Gastroesophageal sphincter (tissue), 4 donors: ENCODE data around the gene C1orf115. TPM values are rescaled to one million over a fixed set of nuclear protein-coding genes. Genes with fewer than 3 reads are reported as not detected.

Source experiments
- ATAC-seq: fragments of 150-250 bp; one replicate; pipeline ENCODE4 v1.9.1; 2016; ENCODE audit warnings: mild to moderate bottlenecking, moderate library complexity
- H3K27ac ChIP-seq, 4 donors: fragments of 200-600 bp; sonication (generic) in 3 of 4; 1 replicate in 3 of 4; 2 replicates in 1 of 4; pipeline ENCODE4 v1.5.1; 2016 to 2019
- H3K27me3 ChIP-seq: fragments of 200-600 bp; sonication (generic); one replicate; pipeline ENCODE4 v1.5.1; 2019
- H3K36me3 ChIP-seq, 2 donors: fragments of 200-600 bp; sonication (generic); one replicate each; pipeline ENCODE4 v1.5.1; 2019; ENCODE audit warnings: control low read depth in 1 of 2
- H3K4me1 ChIP-seq, 3 donors: fragments of 200-600 bp; sonication (generic); 1 replicate in 2 of 3; 2 replicates in 1 of 3; pipeline ENCODE4 v1.5.1; 2016 to 2019; ENCODE audit warnings: control low read depth in 2 of 3
- H3K4me3 ChIP-seq, 2 donors: fragments of 200-600 bp; sonication (generic); one replicate each; pipeline ENCODE4 v1.5.1; 2019; ENCODE audit warnings: mild to moderate bottlenecking in 1 of 2, moderate library complexity in 1 of 2
- H3K9me3 ChIP-seq, 3 donors: fragments of 200-600 bp; sonication (generic); one replicate each; pipeline ENCODE4 v1.5.1; 2017 to 2019; ENCODE audit warnings: control low read depth in 2 of 3
- CTCF ChIP-seq, 4 experiments: fragments of 200-600 bp in 2 of 4; fragments of 450-650 bp in 2 of 4; sonication (generic) in 1 of 4; IDR thresholded peaks; one replicate each; pipeline ENCODE4 v1.5.1; 2017 to 2019; ENCODE audit warnings: antibody characterized with exemption in 4 of 4, mild to moderate bottlenecking in 2 of 4, moderate library complexity in 2 of 4
- EP300 ChIP-seq: sonication (generic); formaldehyde crosslinking; IDR thresholded peaks from one replicate; pipeline ENCODE4 v1.6.1; 2017; ENCODE audit warnings: antibody characterized with exemption, mild to moderate bottlenecking
- POLR2A ChIP-seq, 2 donors: fragments of 450-650 bp; IDR thresholded peaks; one replicate each; pipeline ENCODE4 v1.6.1; 2017; ENCODE audit warnings: antibody characterized with exemption in 2 of 2, mild to moderate bottlenecking in 2 of 2, moderate library complexity in 1 of 2
- POLR2AphosphoS5 ChIP-seq: sonication (generic); formaldehyde crosslinking; IDR thresholded peaks from one replicate; pipeline ENCODE4 v1.6.1; 2017; ENCODE audit warnings: antibody characterized with exemption
- WGBS, 2 donors: methylation state at CpG; one replicate each; pipeline ENCODE4 v1.1.5; 2018; ENCODE audit warnings: low coverage in 1 of 2; 5-methylcytosine and 5-hydroxymethylcytosine counted together
- total RNA-seq, 4 donors: library from RNA; depleted of rRNA; stranded (reverse); fragments of >200 nt; gene quantifications; one replicate each; pipeline ENCODE4 v1.1.0, GENCODE V29; 2016

C1orf115 gene
- total RNA-seq, 4 donors from 2014 or later: 6.8 to 28.0 (median 9.5) TPM

GRCh38 chr1:220697326-220697725, 7.2 kb downstream of the C1orf115 start:
- H3K36me3 ChIP-seq: peaks cover 0 to 15% of the 10 kb centered on the region in 2 donors
- 80% methylated on average over 1 of the region's 6 CpGs; no CpG with 5 or more reads in 1 of the 2 donors for WGBS, 2 donors
- H3K27me3 ChIP-seq: no peaks in the 10 kb centered on the region
- ATAC-seq: no peak
- H3K9me3 ChIP-seq: no peaks in the 10 kb centered on the region
- no peak overlapping the region for H3K4me3 ChIP-seq
- H3K27ac ChIP-seq: no peak overlapping the region
- peaks cover 0 to 11% (median 0%) of the 10 kb centered on the region in 3 donors for H3K4me1 ChIP-seq
- no peak for TF ChIP-seq POLR2AphosphoS5
- no peak for TF ChIP-seq POLR2A (IDR thresholded peaks at IDR 0.05)
- no peak for TF ChIP-seq CTCF (IDR thresholded peaks at IDR 0.05)
- TF ChIP-seq EP300: no peak

GRCh38 chr1:220698607-220699016, 8.4 kb downstream of the C1orf115 start:
- TF ChIP-seq POLR2AphosphoS5 (no peak), EP300 (no peak), POLR2A (IDR thresholded peaks at IDR 0.05) (no peak), CTCF (IDR thresholded peaks at IDR 0.05) (no peak)
- peaks cover 0 to 15% of the 10 kb centered on the region in 2 donors for H3K36me3 ChIP-seq
- ATAC-seq: no peak
- H3K4me1 ChIP-seq: peaks cover 0 to 11% (median 0%) of the 10 kb centered on the region in 3 donors
- WGBS, 2 donors: 80 to 100% methylated on average over 3 to 5 of the region's 5 CpGs
- H3K27ac ChIP-seq: no peak overlapping the region
- H3K27me3 ChIP-seq: no peaks in the 10 kb centered on the region
- H3K4me3 ChIP-seq: no peak overlapping the region
- no peaks in the 10 kb centered on the region for H3K9me3 ChIP-seq

GRCh38 chr1:220699044-220699443, 8.9 kb downstream of the C1orf115 start:
- ATAC-seq: no peak
- 80% methylated on average over 3 of the region's 3 CpGs; no CpG with 5 or more reads in 1 of the 2 donors for WGBS, 2 donors
- H3K4me1 ChIP-seq: peaks cover 0 to 11% (median 0%) of the 10 kb centered on the region in 3 donors
- no peaks in the 10 kb centered on the region for H3K9me3 ChIP-seq
- H3K27ac ChIP-seq: no peak overlapping the region
- H3K36me3 ChIP-seq: peaks cover 0 to 15% of the 10 kb centered on the region in 2 donors
- H3K27me3 ChIP-seq: no peaks in the 10 kb centered on the region
- H3K4me3 ChIP-seq: no peak overlapping the region
- no peak for TF ChIP-seq EP300
- TF ChIP-seq POLR2AphosphoS5: no peak
- no peak for TF ChIP-seq POLR2A (IDR thresholded peaks at IDR 0.05)
- no peak for TF ChIP-seq CTCF (IDR thresholded peaks at IDR 0.05)

- Histone ChIP-seq H3K4me1 (peaks cover 0 to 11% (median 0%) of the 10 kb centered on the region in 3 donors), H3K9me3 (no peaks in the 10 kb centered on the region), H3K4me3 (no peak overlapping the region), H3K27me3 (no peaks in the 10 kb centered on the region), H3K27ac (no peak overlapping the region), H3K36me3 (peaks cover 0 to 15% of the 10 kb centered on the region in 2 donors)
- WGBS, 2 donors: 27 to 50% methylated on average over 2 of the region's 2 CpGs
- ATAC-seq: no peak
- no peak for TF ChIP-seq CTCF (IDR thresholded peaks at IDR 0.05)
- no peak for TF ChIP-seq POLR2A (IDR thresholded peaks at IDR 0.05)
- TF ChIP-seq POLR2AphosphoS5: no peak
- no peak for TF ChIP-seq EP300
Observed at GRCh38 chr1:220700556-220701179, 10.5 kb downstream of the C1orf115 start.

GRCh38 chr1:220701974-220702373, 11.8 kb downstream of the C1orf115 start:
- no peak for TF ChIP-seq POLR2A (IDR thresholded peaks at IDR 0.05)
- TF ChIP-seq EP300: no peak
- TF ChIP-seq POLR2AphosphoS5: no peak
- no peak for TF ChIP-seq CTCF (IDR thresholded peaks at IDR 0.05)
- H3K36me3 ChIP-seq: peaks cover 0 to 10% of the 10 kb centered on the region in 2 donors
- no peak for ATAC-seq
- no peaks in the 10 kb centered on the region for H3K27me3 ChIP-seq
- 80% methylated on average over 2 to 6 of the region's 6 CpGs for WGBS, 2 donors
- no peak overlapping the region for H3K4me3 ChIP-seq
- H3K9me3 ChIP-seq: no peaks in the 10 kb centered on the region
- H3K27ac ChIP-seq: no peak overlapping the region
- H3K4me1 ChIP-seq: peaks cover 0 to 11% (median 0%) of the 10 kb centered on the region in 3 donors
